Stimulated activated CD4-positive, alpha-beta T cell treated with anti-CD3 and anti-CD28 coated beads, Interleukin-12 subunit alpha, Interleukin-12 subunit beta, amount 100 ng/mL, for 48 hours (primary cell): ENCODE measurements around the gene MOCOS.
A peak's percentile ranks its signal among the peaks of the same experiment; 100 is the strongest.

Experiments
- DNase-seq, 3 donors: peaks; one replicate each; pipeline ENCODE4 v3.0.0-alpha.2; 2020; ENCODE audit warnings: low read depth in 2 of 3, low spot score in 1 of 3

Gene MOCOS

GRCh38 chr18:36179562-36180355 is 7.5 kb upstream of the MOCOS start:
- DNase-seq = no peak

GRCh38 chr18:36181441-36181840 is 5.9 kb upstream of the MOCOS start:
- DNase-seq = no peak

- DNase-seq = no peak
Observed at GRCh38 chr18:36181898-36182506, 5.3 kb upstream of the MOCOS start.

- DNase-seq = no peak
Observed at GRCh38 chr18:36183033-36183432, 4.3 kb upstream of the MOCOS start.

GRCh38 chr18:36183987-36184386 is 3.3 kb upstream of the MOCOS start:
- DNase-seq = no peak

- no peak for DNase-seq
Observed at GRCh38 chr18:36185157-36185556, 2.1 kb upstream of the MOCOS start.

- DNase-seq = no peak
Observed at GRCh38 chr18:36185901-36186460, 1.3 kb upstream of the MOCOS start.

- peak in 1 of 3 donors; percentile 20 for DNase-seq
Observed at GRCh38 chr18:36186461-36187192, 670 bp upstream of the MOCOS start.

- no peak for DNase-seq
Observed at GRCh38 chr18:36187826-36188721, 777 bp downstream of the MOCOS start.

- no peak for DNase-seq
Observed at GRCh38 chr18:36188916-36189315, 1.6 kb downstream of the MOCOS start.

GRCh38 chr18:36189486-36189885 is 2.2 kb downstream of the MOCOS start:
- no peak for DNase-seq

GRCh38 chr18:36191286-36191685 is 4.0 kb downstream of the MOCOS start:
- no peak for DNase-seq

- DNase-seq = no peak
Observed at GRCh38 chr18:36191711-36192110, 4.4 kb downstream of the MOCOS start.

- DNase-seq = no peak
Observed at GRCh38 chr18:36194600-36195315, 7.5 kb downstream of the MOCOS start.

- DNase-seq = no peak
Observed at GRCh38 chr18:36195427-36196122, 8.3 kb downstream of the MOCOS start.

GRCh38 chr18:36196238-36196995 is 9.1 kb downstream of the MOCOS start:
- DNase-seq = no peak

- no peak for DNase-seq
Observed at GRCh38 chr18:36197511-36198166, 10.3 kb downstream of the MOCOS start.

GRCh38 chr18:36199691-36200295 is 12.5 kb downstream of the MOCOS start:
- no peak for DNase-seq
